ENCODE results near the gene USP13. TPM values are rescaled to one million over a fixed set of nuclear protein-coding genes. Genes with fewer than 3 reads are reported as not detected.

The USP13 gene
- total and polyA plus RNA-seq, 2 of the 13 experiments (the other 11 are each of a cell fraction or from before 2014, with no cell fraction given), result 15.9 to 36.7 TPM

DNA sequence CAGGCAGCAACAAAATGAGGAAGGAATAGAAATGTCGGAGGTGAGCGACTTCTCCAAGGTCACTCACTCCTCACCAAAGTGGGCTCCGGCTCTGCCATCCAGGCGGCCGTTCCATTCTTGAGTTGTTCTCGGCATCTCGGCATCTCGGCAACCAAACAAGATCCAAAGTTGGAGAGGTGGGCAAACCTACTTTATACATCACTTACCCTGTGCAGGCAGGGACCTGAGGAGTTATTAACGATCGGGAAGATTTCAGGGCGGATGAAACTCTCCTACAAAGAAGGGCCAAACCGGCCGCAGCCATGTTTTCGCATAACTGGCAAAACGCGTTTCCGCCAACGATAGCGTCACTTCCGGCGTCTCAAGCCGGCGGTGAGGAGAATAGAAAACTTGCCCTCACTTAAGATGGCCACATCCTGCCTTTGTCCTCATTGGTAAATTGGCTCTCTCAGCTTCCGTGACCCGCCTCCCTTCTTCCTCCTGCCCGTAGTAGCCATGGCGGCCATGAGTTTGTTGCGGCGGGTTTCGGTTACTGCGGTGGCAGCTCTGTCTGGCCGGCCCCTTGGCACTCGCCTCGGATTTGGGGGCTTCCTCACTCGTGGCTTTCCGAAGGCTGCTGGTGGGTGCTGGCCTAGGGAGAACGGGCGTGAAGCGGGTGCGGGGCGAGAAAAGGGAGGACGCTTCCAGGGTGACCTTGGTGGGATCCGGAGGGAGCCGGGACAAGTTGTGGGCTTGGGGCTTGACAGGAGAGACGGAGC, 48.3 kb upstream of the USP13 start, which contains the start of the genes MRPL47 and NDUFB5 (continued):
- TF ChIP-seq NFIC (IDR thresholded peaks at IDR 0.05; ENCODE audit: low read length) (peak; percentile 29; the same call in 1 of the 2 replicates), HIVEP1 (CRISPR knock-in tag; IDR thresholded peaks at IDR 0.05) (peak; percentile 62; the same call in 1 of the 2 replicates), NCOA2 (CRISPR knock-in tag; IDR thresholded peaks at IDR 0.05) (peak; percentile 18; the same call in 1 of the 2 replicates), DRAP1 (CRISPR knock-in tag; IDR thresholded peaks at IDR 0.05) (peak; percentile 88), ZNF251 (CRISPR knock-in tag; IDR thresholded peaks at IDR 0.05) (no peak), IRX3 (CRISPR knock-in tag; IDR thresholded peaks at IDR 0.05; ENCODE audit: borderline replicate concordance, low read depth) (no peak; the same call in 1 of the 2 replicates), TERF1 (CRISPR knock-in tag; IDR thresholded peaks at IDR 0.05) (0 out of 2 replicates have a peak, but pooled peaks have one; percentile 24), HNRNPUL1 (IDR thresholded peaks at IDR 0.05; ENCODE audit: low read depth, low read length) (no peak), DMAP1 (CRISPR knock-in tag; IDR thresholded peaks at IDR 0.05) (peak; percentile 93), CBX5 (CRISPR knock-in tag; IDR thresholded peaks at IDR 0.05; ENCODE audit: borderline replicate concordance) (peak; percentile 28; the same call in 1 of the 2 replicates), MED13 (CRISPR knock-in tag; IDR thresholded peaks at IDR 0.05) (no peak), KLF6 (CRISPR knock-in tag; IDR thresholded peaks at IDR 0.05) (no peak), ZNF30 (CRISPR knock-in tag; IDR thresholded peaks at IDR 0.05) (no peak), ELF4 (CRISPR knock-in tag; IDR thresholded peaks at IDR 0.05; ENCODE audit: borderline replicate concordance) (0 out of 2 replicates have a peak, but pooled peaks have one; percentile 34), HMGA1 (CRISPR knock-in tag; conservative IDR thresholded peaks at IDR 0.05) (no peak), SKI (IDR thresholded peaks at IDR 0.05; ENCODE audit: partially characterized antibody) (no peak), ZNF263 (CRISPR knock-in tag; IDR thresholded peaks at IDR 0.05) (no peak), RELA (CRISPR knock-in tag; IDR thresholded peaks at IDR 0.05) (no peak), FOXJ3 (CRISPR knock-in tag; IDR thresholded peaks at IDR 0.05; ENCODE audit: borderline replicate concordance) (peak; percentile 19; the same call in 1 of the 2 replicates), ZNF18 (CRISPR knock-in tag; IDR thresholded peaks at IDR 0.05; ENCODE audit: insufficient replicate concordance) (no peak), ZNF569 (CRISPR knock-in tag; IDR thresholded peaks at IDR 0.05; ENCODE audit: borderline replicate concordance) (no peak)
- TF ChIP-seq, protein P1, sequence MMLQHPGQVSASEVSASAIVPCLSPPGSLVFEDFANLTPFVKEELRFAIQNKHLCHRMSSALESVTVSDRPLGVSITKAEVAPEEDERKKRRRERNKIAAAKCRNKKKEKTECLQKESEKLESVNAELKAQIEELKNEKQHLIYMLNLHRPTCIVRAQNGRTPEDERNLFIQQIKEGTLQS (CRISPR knock-in tag; IDR thresholded peaks at IDR 0.05), result no peak
- TF ChIP-seq, protein P2, sequence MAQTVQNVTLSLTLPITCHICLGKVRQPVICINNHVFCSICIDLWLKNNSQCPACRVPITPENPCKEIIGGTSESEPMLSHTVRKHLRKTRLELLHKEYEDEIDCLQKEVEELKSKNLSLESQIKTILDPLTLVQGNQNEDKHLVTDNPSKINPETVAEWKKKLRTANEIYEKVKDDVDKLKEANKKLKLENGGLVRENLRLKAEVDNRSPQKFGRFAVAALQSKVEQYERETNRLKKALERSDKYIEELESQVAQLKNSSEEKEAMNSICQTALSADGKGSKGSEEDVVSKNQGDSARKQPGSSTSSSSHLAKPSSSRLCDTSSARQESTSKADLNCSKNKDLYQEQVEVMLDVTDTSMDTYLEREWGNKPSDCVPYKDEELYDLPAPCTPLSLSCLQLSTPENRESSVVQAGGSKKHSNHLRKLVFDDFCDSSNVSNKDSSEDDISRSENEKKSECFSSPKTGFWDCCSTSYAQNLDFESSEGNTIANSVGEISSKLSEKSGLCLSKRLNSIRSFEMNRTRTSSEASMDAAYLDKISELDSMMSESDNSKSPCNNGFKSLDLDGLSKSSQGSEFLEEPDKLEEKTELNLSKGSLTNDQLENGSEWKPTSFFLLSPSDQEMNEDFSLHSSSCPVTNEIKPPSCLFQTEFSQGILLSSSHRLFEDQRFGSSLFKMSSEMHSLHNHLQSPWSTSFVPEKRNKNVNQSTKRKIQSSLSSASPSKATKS (CRISPR knock-in tag; IDR thresholded peaks at IDR 0.05), result no peak

Measured in HepG2 (cell line).